NCI-H345 treated with DMSO at 0.1 percent for 48 hours (cell line): ENCODE results near the gene TULP1.
"Not testable (repeated sequence)": the region's sequence is repeated elsewhere in the genome, so short reads cannot be mapped to it uniquely, and the experiment has no call there.

Source experiments
- DNase-seq: peaks from one replicate; lab custom pipeline; 2025; ENCODE audit not compliant: unreplicated experiment; lab: John Stamatoyannopoulos, UW

TULP1 gene

DNA sequence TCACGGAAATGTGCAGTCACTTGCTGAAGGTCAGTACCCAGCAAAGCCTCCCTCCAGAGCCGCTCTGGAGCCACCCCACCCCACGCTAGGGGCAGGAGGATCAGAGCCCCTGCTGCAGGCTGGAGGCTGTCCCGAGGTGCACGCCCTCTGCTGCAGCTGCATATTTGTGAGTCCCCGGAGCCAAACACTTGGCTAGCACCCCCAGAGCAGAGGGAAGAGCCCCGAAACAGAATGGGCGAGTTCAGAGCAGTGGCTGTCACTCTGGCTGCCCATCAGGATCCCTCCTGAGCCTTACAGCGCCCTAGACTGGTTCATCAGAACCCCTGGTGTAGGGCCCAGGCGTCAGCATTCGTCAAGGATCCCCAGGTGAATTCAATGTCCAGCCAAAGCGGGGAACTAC is 9.5 kb upstream of the TULP1 start:
- DNase-seq = no peak

DNA sequence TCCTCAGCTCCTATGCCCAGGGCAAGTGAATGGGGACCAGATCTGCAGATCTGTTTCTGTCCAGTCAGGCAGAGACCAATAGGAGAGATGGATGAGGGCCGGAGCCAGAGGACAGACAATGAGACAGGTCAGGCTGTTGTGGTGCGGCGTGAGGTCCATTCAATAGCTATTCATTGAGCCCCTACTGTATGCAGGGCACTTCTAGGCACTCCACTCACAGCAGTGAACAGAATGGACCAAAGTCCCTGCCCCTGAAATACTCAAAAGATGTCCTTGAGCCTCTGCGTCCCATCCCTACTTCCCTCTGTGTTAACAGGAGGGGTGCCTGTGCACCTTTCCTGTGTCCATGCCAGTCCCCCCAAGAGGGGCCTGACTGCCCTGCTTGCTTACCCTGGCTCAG is 8.5 kb upstream of the TULP1 start:
- no peak for DNase-seq

GRCh38 chr6:35519313-35520015 is 6.8 kb upstream of the TULP1 start:
- DNase-seq = no peak

DNA sequence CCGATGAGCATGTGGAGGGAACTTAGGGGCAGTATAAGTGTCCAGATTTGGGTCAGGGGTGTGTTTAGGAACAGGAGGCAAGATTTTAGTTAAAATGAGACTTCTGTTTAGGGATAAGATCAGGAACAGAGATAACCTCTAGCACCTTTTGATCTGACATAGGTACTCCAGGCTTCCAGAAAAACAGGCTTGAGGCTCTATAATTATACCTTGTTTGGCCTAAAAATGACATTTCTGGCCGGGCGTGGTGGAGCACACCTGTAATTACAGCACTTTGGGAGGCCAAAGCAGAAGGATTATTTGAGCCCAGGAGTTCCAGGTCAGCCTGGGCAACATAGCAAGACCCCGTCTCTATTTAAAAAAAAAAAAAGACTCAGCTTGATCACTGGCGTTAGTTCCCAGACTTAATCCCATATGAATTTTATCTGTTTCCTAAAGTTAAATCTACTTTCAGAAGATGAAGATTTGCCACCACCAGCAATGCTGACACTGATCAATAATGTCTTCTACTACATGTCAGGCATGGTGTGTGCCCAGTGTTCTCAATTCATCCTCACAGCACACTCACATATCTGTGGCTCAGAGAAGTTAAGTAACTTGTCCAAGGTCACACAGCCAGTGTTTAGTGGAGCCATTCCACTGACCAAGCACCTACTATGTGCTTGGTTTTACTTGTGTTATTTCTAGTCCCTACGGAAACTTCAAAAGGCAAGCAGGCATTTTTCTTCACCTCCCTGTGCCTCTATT is 6.0 kb upstream of the TULP1 start:
- no peak for DNase-seq

GRCh38 chr6:35517978-35518377 is 5.3 kb upstream of the TULP1 start:
- DNase-seq = not testable (repeated sequence)

GRCh38 chr6:35516712-35517111 is 4.0 kb upstream of the TULP1 start:
- DNase-seq = no peak

- not testable (repeated sequence) for DNase-seq
Measured at GRCh38 chr6:35515939-35516338, 3.2 kb upstream of the TULP1 start.

DNA sequence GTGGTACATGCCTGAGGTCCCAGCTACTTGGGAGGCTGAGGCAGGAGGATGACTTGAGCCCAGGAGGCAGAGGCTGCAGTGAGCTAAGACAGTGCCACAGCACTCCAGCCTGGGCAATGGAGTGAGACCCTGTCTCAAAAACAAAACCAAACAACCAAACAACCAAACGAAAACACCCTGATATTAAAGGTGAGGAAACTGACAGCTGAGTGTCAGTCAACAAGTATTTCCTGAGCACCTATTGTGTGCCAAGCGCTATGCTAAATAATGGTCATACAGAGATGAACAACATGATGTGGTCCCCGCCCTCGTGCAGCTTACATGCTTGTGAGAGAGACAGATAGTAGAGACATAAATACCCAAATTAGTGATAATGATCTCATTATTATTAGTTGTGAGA is 1.9 kb upstream of the TULP1 start:
- DNase-seq = no peak

DNA sequence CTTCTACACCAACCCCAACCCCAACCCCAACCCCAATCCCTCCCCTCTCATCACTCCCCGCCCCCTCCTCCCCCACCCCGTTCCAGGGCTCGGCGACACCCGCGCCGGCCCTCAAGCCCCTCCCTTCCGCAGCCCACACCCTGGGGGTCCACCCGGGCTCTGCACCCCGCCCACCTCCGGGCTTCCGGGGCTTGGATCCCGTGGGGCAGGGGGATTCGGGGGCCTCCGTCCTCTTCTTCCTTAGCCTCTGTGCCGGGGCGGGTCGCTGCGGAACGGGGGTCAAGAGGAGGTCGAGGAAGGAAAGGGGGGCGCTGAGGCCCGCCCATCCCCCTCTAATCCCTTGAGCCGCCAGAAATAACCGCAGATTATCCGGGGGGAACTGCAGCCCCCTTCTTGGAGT is 690 bp downstream of the TULP1 start:
- DNase-seq = no peak

DNA sequence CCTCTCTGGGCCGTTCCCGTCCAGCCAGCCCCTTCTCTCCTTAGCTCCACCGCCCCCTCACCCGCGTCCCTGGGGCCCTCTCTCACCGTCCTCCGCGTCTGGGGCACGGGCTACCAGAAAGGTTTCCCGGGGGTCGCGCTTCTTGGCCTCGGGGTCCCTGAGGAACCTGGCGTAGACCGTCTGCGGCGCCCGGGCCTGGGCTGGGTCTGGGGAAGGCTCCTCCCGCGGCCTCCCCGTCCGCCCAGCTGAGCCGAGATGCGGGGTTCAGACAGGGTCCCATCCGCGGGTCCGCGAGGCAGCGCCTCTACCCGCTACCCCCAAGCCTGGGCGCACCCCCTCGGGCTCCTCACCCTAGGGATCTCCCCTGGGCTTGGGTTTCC is 1.1 kb downstream of the TULP1 start:
- DNase-seq = no peak

DNA sequence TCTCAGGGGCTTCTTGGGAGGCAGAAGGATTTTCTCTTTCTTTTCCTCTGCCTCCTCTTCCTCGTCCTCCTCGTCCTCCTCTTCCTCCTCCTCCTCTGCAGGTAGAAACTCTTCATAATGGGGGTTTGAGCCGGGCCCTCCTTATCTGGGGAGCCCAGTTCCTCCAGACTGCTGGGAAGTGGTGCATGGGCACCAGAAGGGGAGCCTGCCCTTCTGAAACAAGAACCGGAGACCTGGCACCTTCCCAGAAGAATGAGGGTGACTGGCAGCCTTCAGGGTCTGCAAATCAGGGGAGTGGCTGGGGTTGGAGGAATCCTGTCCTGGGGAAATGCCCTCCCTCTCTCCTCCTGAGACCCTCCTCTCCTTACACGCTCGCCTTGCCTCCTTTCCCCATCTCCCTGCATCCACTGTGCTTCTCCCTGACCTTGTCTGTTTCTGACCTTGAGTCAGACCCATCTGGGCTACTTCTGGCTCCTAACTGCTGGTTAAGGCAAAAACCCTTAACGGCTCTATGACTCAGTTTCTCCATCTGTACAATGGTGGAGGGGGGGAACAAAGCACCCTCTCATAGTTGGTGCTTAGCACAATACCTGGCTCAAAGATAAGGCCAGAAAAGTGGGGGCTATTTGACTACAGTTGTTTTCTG is 1.7 kb downstream of the TULP1 start:
- no peak for DNase-seq

DNA sequence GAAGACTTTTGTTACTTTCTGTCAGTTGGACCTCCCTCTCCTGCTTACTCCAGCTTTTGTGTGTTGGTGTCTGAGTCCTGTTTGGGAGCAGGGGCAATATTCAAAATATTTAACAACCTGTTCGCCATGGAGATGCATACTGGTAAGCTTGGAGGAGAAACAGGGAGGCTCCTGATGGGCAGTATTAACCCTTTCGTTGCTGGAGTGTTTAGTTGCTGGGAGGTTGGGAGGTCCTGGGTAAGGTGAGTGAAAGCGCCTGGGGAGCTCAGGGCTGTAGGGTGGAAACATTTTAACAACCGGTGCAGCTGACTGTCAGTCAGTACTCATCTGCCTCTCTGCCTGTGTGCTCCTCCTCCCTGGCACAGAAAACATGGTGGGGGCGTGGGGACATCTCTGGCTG is 4.2 kb downstream of the TULP1 start:
- DNase-seq = no peak

- no peak for DNase-seq
Measured at GRCh38 chr6:35508027-35508426, 4.7 kb downstream of the TULP1 start.

DNA sequence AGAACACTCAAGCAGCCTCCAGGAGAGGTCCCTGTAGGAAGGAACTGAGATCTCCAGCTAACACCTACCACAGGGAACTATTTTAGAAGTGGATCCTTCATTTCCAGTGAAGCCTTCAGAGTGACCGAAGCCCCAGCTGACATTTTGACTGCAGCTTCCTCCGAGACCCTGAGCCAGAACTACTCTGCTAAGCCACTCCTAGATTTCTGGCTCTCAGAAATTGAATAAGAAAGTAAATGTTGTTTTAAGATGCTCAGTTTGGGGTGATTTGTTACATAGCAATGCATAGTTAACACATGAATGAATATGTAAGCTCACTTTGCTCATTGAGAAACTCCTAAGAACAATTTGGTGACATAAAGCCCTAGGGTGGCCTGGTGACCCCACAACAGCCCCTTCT is 5.5 kb downstream of the TULP1 start:
- DNase-seq = no peak

DNA sequence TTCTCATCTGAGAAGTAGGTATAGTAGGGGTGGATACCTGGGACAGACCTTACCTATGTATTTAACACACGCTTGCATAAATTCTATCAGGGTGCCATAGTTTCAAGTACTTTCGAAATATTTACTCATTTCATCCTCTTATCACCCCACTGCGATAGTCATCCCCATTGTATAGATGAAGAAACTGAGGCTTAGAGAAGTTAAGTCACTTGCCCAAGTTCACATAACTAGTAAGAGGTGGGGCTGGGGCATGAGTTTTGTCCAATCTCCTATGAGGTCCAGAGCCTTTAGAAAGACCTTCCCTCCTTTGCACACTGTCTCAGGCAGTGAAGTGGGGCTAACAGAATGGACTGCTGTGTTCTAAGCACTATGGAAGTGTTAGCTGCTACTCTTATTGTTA is 6.2 kb downstream of the TULP1 start:
- DNase-seq = no peak

GRCh38 chr6:35505999-35506412 is 6.7 kb downstream of the TULP1 start:
- DNase-seq = no peak

GRCh38 chr6:35503534-35503933 is 9.2 kb downstream of the TULP1 start:
- DNase-seq = no peak

- DNase-seq = no peak
Measured at GRCh38 chr6:35501784-35502183, 10.9 kb downstream of the TULP1 start.

DNA sequence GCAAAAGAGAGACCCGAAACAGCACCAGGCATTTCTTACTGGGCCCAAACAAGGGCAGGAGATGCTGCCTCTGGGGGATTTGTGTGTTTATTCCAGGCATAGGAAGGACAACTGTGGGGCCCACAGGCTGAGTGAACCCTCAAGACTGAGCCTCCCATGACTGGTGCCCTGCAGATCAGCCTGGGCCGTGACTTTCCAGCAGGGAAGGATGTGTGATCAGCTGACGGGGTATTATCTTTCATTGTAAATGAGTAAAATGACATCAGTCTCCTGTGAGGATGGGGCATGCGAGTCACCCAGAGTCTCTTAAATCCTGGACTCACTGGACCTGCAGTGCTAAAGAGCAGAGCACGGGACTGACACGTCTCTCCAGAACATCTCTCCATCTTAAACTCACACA is 11.9 kb downstream of the TULP1 start:
- DNase-seq = no peak

- DNase-seq = no peak
Measured at GRCh38 chr6:35499372-35499771, 13.3 kb downstream of the TULP1 start.

DNA sequence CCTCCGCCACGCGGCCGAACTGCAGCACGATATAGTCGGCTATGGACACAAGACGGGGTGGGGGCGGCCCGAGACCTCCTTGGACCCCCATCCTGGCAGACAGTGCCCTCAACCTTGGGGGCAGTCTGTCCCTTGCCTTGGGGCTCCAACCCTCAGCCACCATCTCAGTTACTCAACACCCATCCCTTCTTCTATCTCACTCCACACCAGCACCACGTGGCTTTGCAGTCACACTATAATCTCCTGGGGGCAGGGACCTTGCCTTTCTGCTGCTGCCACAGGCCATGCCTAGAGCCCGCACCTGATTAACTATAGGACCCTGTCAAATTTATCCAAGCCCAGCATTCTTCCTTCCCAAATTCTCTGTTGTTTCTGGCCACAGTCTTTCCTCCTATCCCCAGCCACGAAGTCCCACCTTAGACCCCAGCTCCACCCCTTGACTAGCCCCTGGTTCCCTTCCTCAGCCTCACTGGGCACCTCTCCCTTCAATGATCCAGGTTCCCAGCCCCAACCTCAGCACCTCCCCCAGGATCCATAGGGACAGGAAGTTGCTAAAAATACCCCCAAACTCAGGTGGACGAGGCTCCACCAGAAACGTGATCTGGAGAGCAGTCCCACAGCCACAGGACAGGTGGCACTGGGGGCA is 14.2 kb downstream of the TULP1 start:
- DNase-seq = no peak
